IgD-negative memory B cell (primary cell): ENCODE measurements around the gene ZBTB33. TPM values are rescaled to one million over a fixed set of nuclear protein-coding genes. Genes with fewer than 3 reads are reported as not detected.

ENCODE experiments used
- H3K27ac Mint-ChIP-seq, 3 donors: one replicate each; pipeline ENCODE4 v1.8.0; 2020 to 2022; ENCODE audit warnings: mild to moderate bottlenecking in 3 of 3, mixed read lengths in 3 of 3, moderate library complexity in 1 of 3
- H3K27me3 Mint-ChIP-seq: one replicate; pipeline ENCODE4 v1.8.0; 2021; ENCODE audit warnings: mixed read lengths
- H3K36me3 Mint-ChIP-seq: one replicate; pipeline ENCODE4 v1.8.0; 2020; ENCODE audit warnings: mild to moderate bottlenecking, mixed read lengths
- H3K4me1 Mint-ChIP-seq, 3 donors: one replicate each; pipeline ENCODE4 v1.8.0; 2020 to 2022; ENCODE audit warnings: mixed read lengths in 3 of 3, mild to moderate bottlenecking in 1 of 3
- H3K4me3 Mint-ChIP-seq, 4 donors: one replicate each; pipeline ENCODE4 v1.8.0; 2020 to 2022; ENCODE audit warnings: mild to moderate bottlenecking in 4 of 4, mixed read lengths in 4 of 4, moderate library complexity in 3 of 4
- H3K9me3 Mint-ChIP-seq, 3 donors: one replicate each; pipeline ENCODE4 v1.8.0; 2020 to 2021; ENCODE audit warnings: mixed read lengths in 3 of 3, mild to moderate bottlenecking in 1 of 3
- polyA plus RNA-seq: library from polyadenylated mRNA; unstranded; fragments of 300-500 nt; fragmentation: Illumina TruSeq; gene quantifications from one replicate; pipeline ENCODE4 v1.2.3, GENCODE V29; 2021

Gene ZBTB33
- polyA plus RNA-seq, 1 donor from 2014 or later, result 11.5 TPM

- no peaks in the 10 kb centered on the region for H3K36me3 Mint-ChIP-seq
- peaks cover 3% of the 10 kb centered on the region for H3K27me3 Mint-ChIP-seq
- H3K9me3 Mint-ChIP-seq, result peaks cover 0 to 1% (median 0%) of the 10 kb centered on the region in 3 donors
- peaks cover 4 to 17% (median 12%) of the 10 kb centered on the region in 3 donors for H3K4me1 Mint-ChIP-seq
- peak overlapping the region; percentile 23 to 95 (median 94) for H3K27ac Mint-ChIP-seq
- H3K4me3 Mint-ChIP-seq, result peak overlapping the region; percentile 86 to 98 (median 93)
Measured at GRCh38 chrX:120244395-120244734, 6.2 kb upstream of the ZBTB33 start.

GRCh38 chrX:120244735-120245498 is 5.7 kb upstream of the ZBTB33 start:
- peak overlapping the region; percentile 86 to 98 (median 93) for H3K4me3 Mint-ChIP-seq
- H3K27me3 Mint-ChIP-seq, result peaks cover 3% of the 10 kb centered on the region
- no peaks in the 10 kb centered on the region for H3K36me3 Mint-ChIP-seq
- peaks cover 4 to 17% (median 12%) of the 10 kb centered on the region in 3 donors for H3K4me1 Mint-ChIP-seq
- peak overlapping the region; percentile 23 to 95 (median 94) for H3K27ac Mint-ChIP-seq
- H3K9me3 Mint-ChIP-seq, result peaks cover 0 to 1% (median 0%) of the 10 kb centered on the region in 3 donors

GRCh38 chrX:120251471-120252011 is 929 bp downstream of the ZBTB33 start:
- Mint-ChIP-seq H3K9me3 (peaks cover 0 to 1% (median 0%) of the 10 kb centered on the region in 3 donors), H3K27me3 (peaks cover under 1% of the 10 kb centered on the region), H3K27ac (peak overlapping the region; percentile 61 to 72 (median 62)), H3K36me3 (no peaks in the 10 kb centered on the region), H3K4me3 (peak overlapping the region; percentile 90 to 96 (median 92)), H3K4me1 (peaks cover 5 to 9% (median 6%) of the 10 kb centered on the region in 3 donors)

- Mint-ChIP-seq H3K4me3 (peak overlapping the region in 1 of 4 donors; percentile 33), H3K36me3 (no peaks in the 10 kb centered on the region), H3K27ac (no peak overlapping the region), H3K4me1 (peaks cover 5 to 9% (median 6%) of the 10 kb centered on the region in 3 donors), H3K9me3 (no peaks in the 10 kb centered on the region), H3K27me3 (no peaks in the 10 kb centered on the region)
Measured at GRCh38 chrX:120253784-120254183, 3.2 kb downstream of the ZBTB33 start.

- Mint-ChIP-seq H3K27ac (no peak overlapping the region), H3K4me3 (no peak overlapping the region), H3K36me3 (no peaks in the 10 kb centered on the region), H3K4me1 (peaks cover 0 to 5% (median 2%) of the 10 kb centered on the region in 3 donors), H3K27me3 (peaks cover 1% of the 10 kb centered on the region), H3K9me3 (no peaks in the 10 kb centered on the region)
Measured at GRCh38 chrX:120260369-120260768, 9.8 kb downstream of the ZBTB33 start.

GRCh38 chrX:120262859-120263708 is 12.5 kb downstream of the ZBTB33 start:
- H3K27me3 Mint-ChIP-seq, result peaks cover 1% of the 10 kb centered on the region
- no peak overlapping the region for H3K4me3 Mint-ChIP-seq
- H3K36me3 Mint-ChIP-seq, result no peaks in the 10 kb centered on the region
- peaks cover 0 to 5% (median 2%) of the 10 kb centered on the region in 3 donors for H3K4me1 Mint-ChIP-seq
- no peaks in the 10 kb centered on the region for H3K9me3 Mint-ChIP-seq
- H3K27ac Mint-ChIP-seq, result no peak overlapping the region

- Mint-ChIP-seq H3K36me3 (no peaks in the 10 kb centered on the region), H3K27me3 (peaks cover 1% of the 10 kb centered on the region), H3K4me3 (no peak overlapping the region), H3K9me3 (no peaks in the 10 kb centered on the region), H3K27ac (peak overlapping the region in 1 of 3 donors; percentile 13), H3K4me1 (peaks cover 0 to 5% (median 2%) of the 10 kb centered on the region in 3 donors)
Measured at GRCh38 chrX:120264341-120264740, 13.7 kb downstream of the ZBTB33 start.

GRCh38 chrX:120269373-120270035 is 18.9 kb downstream of the ZBTB33 start:
- H3K27ac Mint-ChIP-seq, result peak overlapping the region in 1 of 3 donors; percentile 21
- H3K4me3 Mint-ChIP-seq, result no peak overlapping the region
- no peaks in the 10 kb centered on the region for H3K36me3 Mint-ChIP-seq
- H3K4me1 Mint-ChIP-seq, result peaks cover 0 to 2% (median 0%) of the 10 kb centered on the region in 3 donors
- H3K27me3 Mint-ChIP-seq, result no peaks in the 10 kb centered on the region
- H3K9me3 Mint-ChIP-seq, result no peaks in the 10 kb centered on the region

GRCh38 chrX:120270567-120270966 is 20.0 kb downstream of the ZBTB33 start:
- Mint-ChIP-seq H3K27me3 (no peaks in the 10 kb centered on the region), H3K4me1 (peaks cover 0 to 2% (median 0%) of the 10 kb centered on the region in 3 donors), H3K36me3 (no peaks in the 10 kb centered on the region), H3K4me3 (no peak overlapping the region), H3K27ac (no peak overlapping the region), H3K9me3 (no peaks in the 10 kb centered on the region)

- H3K9me3 Mint-ChIP-seq, result no peaks in the 10 kb centered on the region
- no peak overlapping the region for H3K4me3 Mint-ChIP-seq
- H3K4me1 Mint-ChIP-seq, result peaks cover 0 to 2% (median 0%) of the 10 kb centered on the region in 3 donors
- H3K27ac Mint-ChIP-seq, result no peak overlapping the region
- no peaks in the 10 kb centered on the region for H3K27me3 Mint-ChIP-seq
- no peaks in the 10 kb centered on the region for H3K36me3 Mint-ChIP-seq
Measured at GRCh38 chrX:120271218-120271617, 20.6 kb downstream of the ZBTB33 start.

- H3K4me1 Mint-ChIP-seq, result peaks cover 0 to 2% (median 0%) of the 10 kb centered on the region in 3 donors
- H3K27me3 Mint-ChIP-seq, result no peaks in the 10 kb centered on the region
- H3K9me3 Mint-ChIP-seq, result no peaks in the 10 kb centered on the region
- no peak overlapping the region for H3K4me3 Mint-ChIP-seq
- H3K36me3 Mint-ChIP-seq, result no peaks in the 10 kb centered on the region
- H3K27ac Mint-ChIP-seq, result no peak overlapping the region
Measured at GRCh38 chrX:120274145-120274544, 23.5 kb downstream of the ZBTB33 start.

GRCh38 chrX:120274958-120275357 is 24.3 kb downstream of the ZBTB33 start:
- Mint-ChIP-seq H3K4me3 (no peak overlapping the region), H3K4me1 (no peaks in the 10 kb centered on the region), H3K27ac (no peak overlapping the region), H3K27me3 (no peaks in the 10 kb centered on the region), H3K36me3 (no peaks in the 10 kb centered on the region), H3K9me3 (no peaks in the 10 kb centered on the region)

GRCh38 chrX:120281021-120281624 is 30.5 kb downstream of the ZBTB33 start:
- H3K4me3 Mint-ChIP-seq, result no peak overlapping the region
- no peaks in the 10 kb centered on the region for H3K27me3 Mint-ChIP-seq
- H3K36me3 Mint-ChIP-seq, result no peaks in the 10 kb centered on the region
- no peaks in the 10 kb centered on the region for H3K4me1 Mint-ChIP-seq
- H3K27ac Mint-ChIP-seq, result no peak overlapping the region
- no peaks in the 10 kb centered on the region for H3K9me3 Mint-ChIP-seq

- Mint-ChIP-seq H3K27me3 (no peaks in the 10 kb centered on the region), H3K36me3 (no peaks in the 10 kb centered on the region), H3K9me3 (no peaks in the 10 kb centered on the region), H3K4me1 (no peaks in the 10 kb centered on the region), H3K4me3 (no peak overlapping the region), H3K27ac (no peak overlapping the region)
Measured at GRCh38 chrX:120281761-120282160, 31.1 kb downstream of the ZBTB33 start.
